K562 (cell line): ENCODE results near the gene PLCD1. TPM values are rescaled to one million over a fixed set of nuclear protein-coding genes. Genes with fewer than 3 reads are reported as not detected.

Experiments used
- ATAC-seq: fragments of 200-7000 bp; cut with Tn5 transposase; 3 replicates; pipeline ENCODE4 v1.9.1; 2020; ENCODE audit warnings: moderate library complexity
- BruUV-seq: library from RNA; stranded (reverse); fragments of 400-500 nt; replicated peaks from 2 replicates; lab custom pipeline; 2021; lab: Mats Ljungman, UMichigan
- CTCF ChIA-PET: fragments of 300-600 bp; formaldehyde crosslinking; extraction: SDS; loops from one replicate; lab custom pipeline; 2021; ENCODE audit warnings: low intra/inter-chr PET ratio; lab: Yijun Ruan, JAX
- POLR2A ChIA-PET: fragments of 300-600, 350-650 bp; sonication (Branson Sonifier 250); formaldehyde crosslinking; extraction: SDS; loops from one replicate; lab custom pipeline; 2021; ENCODE audit warnings: antibody characterized with exemption, inconsistent platforms; lab: Yijun Ruan, JAX
- DNase-seq, 4 experiments: peaks; one replicate each; pipeline versions ENCODE4 v3.0.0 to v3.0.0-alpha.2; 2011 to 2018; ENCODE audit warnings: low spot score in 3 of 4, mixed read lengths in 3 of 4; ENCODE audit errors: extremely low read depth in 1 of 4
- FAIRE-seq: peaks from 2 replicates; lab custom pipeline; 2011; peaks lifted over from hg19 to GRCh38; lab: Jason Lieb, UNC
- H2AFZ ChIP-seq: 2 replicates; pipeline ENCODE4 v1.6.0; 2011; ENCODE audit warnings: low read depth, low read length, control low read depth, inconsistent platforms
- H3K27ac ChIP-seq: fragments of 200-600 bp; 3 replicates; pipeline ENCODE4 v1.8.0; 2011; ENCODE audit warnings: low read depth, mild to moderate bottlenecking, control low read depth, inconsistent platforms, low read length, moderate library complexity, mixed read lengths; ENCODE audit errors: extremely low read depth
- H3K27me3 ChIP-seq, 2 experiments: fragments of 300-600 bp in 1 of 2; 2 replicates in 1 of 2; 3 replicates in 1 of 2; pipeline versions ENCODE4 v1.6.0 to v1.8.0; 2011; ENCODE audit warnings: inconsistent platforms in 2 of 2, low read length in 2 of 2, mild to moderate bottlenecking in 1 of 2, mixed read lengths in 1 of 2, moderate library complexity in 1 of 2; ENCODE audit not compliant: control insufficient read depth in 2 of 2, insufficient read depth in 2 of 2
- H3K36me3 ChIP-seq: fragments of 300-600 bp; 3 replicates; pipeline ENCODE4 v1.8.0; 2011; ENCODE audit warnings: mild to moderate bottlenecking, low read length, inconsistent platforms; ENCODE audit not compliant: control insufficient read depth, insufficient read depth
- H3K4me1 ChIP-seq, 2 experiments: fragments of 200-600 bp in 1 of 2; replicated peaks in 1 of 2; 2 replicates in 1 of 2; 3 replicates in 1 of 2; pipeline versions ENCODE4 v1.5.1 to v1.8.0; 2011; ENCODE audit warnings: inconsistent platforms in 2 of 2, low read length in 2 of 2, mild to moderate bottlenecking in 1 of 2, mixed read lengths in 1 of 2, moderate library complexity in 1 of 2; ENCODE audit not compliant: control insufficient read depth in 2 of 2, insufficient read depth in 2 of 2
- H3K4me2 ChIP-seq: 2 replicates; pipeline ENCODE4 v1.6.1; 2011; ENCODE audit warnings: low read length, control low read depth, inconsistent platforms, mixed read lengths; ENCODE audit not compliant: insufficient read depth
- H3K4me3 ChIP-seq: fragments of 200-600 bp; sonication (generic), shearing (Covaris generic); 2 replicates; pipeline ENCODE4 v1.5.1; 2016; ENCODE audit warnings: control low read depth, inconsistent platforms
- H3K79me2 ChIP-seq: fragments of 200-600 bp; 3 replicates; pipeline ENCODE4 v1.8.0; 2011; ENCODE audit warnings: low read length, inconsistent platforms; ENCODE audit not compliant: control insufficient read depth, insufficient read depth
- H3K9ac ChIP-seq, 2 experiments: 2 replicates each; pipeline versions ENCODE4 v1.6.0 to v1.6.1; 2011; ENCODE audit warnings: low read depth in 2 of 2, low read length in 2 of 2, control low read depth in 1 of 2, inconsistent platforms in 1 of 2, mild to moderate bottlenecking in 1 of 2, mixed read lengths in 1 of 2; ENCODE audit not compliant: insufficient read depth in 1 of 2
- H3K9me1 ChIP-seq: one replicate; pipeline ENCODE4 v1.6.0; 2011; ENCODE audit warnings: inconsistent platforms, mild to moderate bottlenecking, low read length, moderate library complexity; ENCODE audit not compliant: control insufficient read depth, insufficient read depth
- H3K9me3 ChIP-seq: replicated peaks from 2 replicates; pipeline ENCODE4 v1.5.1; 2011; ENCODE audit warnings: low read depth, low read length, inconsistent platforms; ENCODE audit not compliant: control insufficient read depth, insufficient read depth
- H4K20me1 ChIP-seq: replicated peaks from 2 replicates; pipeline ENCODE4 v1.6.1; 2011; ENCODE audit warnings: low read length, inconsistent platforms, mixed read lengths; ENCODE audit not compliant: control insufficient read depth, insufficient read depth
- POLR2G ChIP-seq: fragments of 200-400 bp; formaldehyde crosslinking; IDR thresholded peaks from 2 replicates; pipeline ENCODE4 v1.6.1; 2017; ENCODE audit warnings: low read depth, mild to moderate bottlenecking, antibody characterized with exemption, low read length, moderate library complexity
- ZBTB7A ChIP-seq: IDR thresholded peaks from 2 replicates; pipeline ENCODE4 v1.6.1; 2011; ENCODE audit warnings: low read depth, mild to moderate bottlenecking, low read length, moderate library complexity, borderline replicate concordance; ENCODE audit not compliant: control insufficient read depth
- ZFX ChIP-seq: sonication (generic); formaldehyde crosslinking; IDR thresholded peaks from 2 replicates; pipeline ENCODE4 v1.8.0; 2022; ENCODE audit warnings: mild to moderate bottlenecking, missing genetic modification reagents, moderate library complexity
- WGBS: fragments of 100-300 bp; shearing (Covaris generic); methylation state at CpG from one replicate; pipeline ENCODE4 v1.1.6; 2016; ENCODE audit warnings: low coverage, mixed read lengths; ENCODE audit not compliant: insufficient coverage; ENCODE audit errors: missing lambda C conversion rate; 5-methylcytosine and 5-hydroxymethylcytosine counted together
- in situ Hi-C: fragments of 300-500 bp; cut with MboI; formaldehyde crosslinking; loops from 4 replicates; pipeline ENCODE4 v1.15.0; 2018; ENCODE audit warnings: inconsistent platforms, mixed read lengths
- intact Hi-C: fragments of 100-400 bp; cut with micrococcal nuclease; formaldehyde crosslinking; loops from 2 replicates; pipeline ENCODE4 v1.14.2; 2022
- polyA plus RNA-seq, 8 experiments: library from polyadenylated mRNA; depleted of rRNA in 4 of 8; stranded (reverse) in 5 of 8; unstranded in 3 of 8; fragments of >200 nt; fragmentation: Nextera tagmentation in 2 of 8; fragmentation: Illumina TruSeq in 1 of 8; extraction: Ambion mirVana in 2 of 8; extraction: Trizol in 1 of 8; gene quantifications; 2 replicates each; pipeline versions ENCODE4 v1.2.1 to v1.2.3, GENCODE V29; 2011 to 2014; ENCODE audit warnings: inconsistent platforms in 1 of 8, missing spikeins in 1 of 8
- total RNA-seq, 7 experiments: library from RNA; depleted of rRNA in 6 of 7; stranded (reverse); fragments of >200 nt in 6 of 7; fragmentation: Illumina TruSeq in 2 of 7; extraction: Trizol in 2 of 7; gene quantifications; 2 replicates each; pipeline versions ENCODE4 v1.2.1 to v1.2.3, GENCODE V29; 2011 to 2021; ENCODE audit warnings: low replicate concordance in 1 of 7
- TF ChIP-seq, protein P1 (sequence below): sonication (generic); formaldehyde crosslinking; IDR thresholded peaks from 2 replicates; pipeline ENCODE4 v1.8.1; 2023; ENCODE audit warnings: mild to moderate bottlenecking, missing genetic modification reagents, moderate library complexity

PLCD1 gene
- total and polyA plus RNA-seq, 9 of the 15 experiments (the other 6 are each of a cell fraction or from before 2014, with no cell fraction given): 5.4 to 209 (median 116) TPM

GRCh38 chr3:38002940-38003339 is 26.5 kb downstream of the PLCD1 start:
- FAIRE-seq: no peak
- in situ Hi-C loops (no loop called here), intact Hi-C loops (loop anchor here (1.0 kb wide), 1 partner anchor 29 kb away; no protein-coding TSS in a partner anchor)
- Histone ChIP-seq H3K4me2 (no peak overlapping the region), H3K4me3 (no peak overlapping the region), H4K20me1 (peaks cover 14% of the 10 kb centered on the region), H3K27me3 (no peaks in the 10 kb centered on the region), H3K79me2 (no peaks in the 10 kb centered on the region), H2AFZ (no peak overlapping the region), H3K36me3 (peaks cover 67% of the 10 kb centered on the region), H3K27ac (no peak overlapping the region), H3K9ac (peak overlapping the region in 1 of 2 experiments; percentile 28; a peak in 2 of 4 replicates), H3K9me1 (peaks cover 3% of the 10 kb centered on the region), H3K9me3 (no peaks in the 10 kb centered on the region), H3K4me1 (peaks cover 18 to 50% of the 10 kb centered on the region in 2 experiments)
- BruUV-seq: no TSS peak
- POLR2A ChIA-PET: interaction anchor here (0.8 to 1.2 kb wide), 2 partner anchors 9 to 13 kb away, joined by 3 read pairs; no protein-coding TSS in a partner anchor
- TF ChIP-seq ZBTB7A: peak; percentile 46; the same call in 1 of the 2 replicates
- TF ChIP-seq, protein P1, sequence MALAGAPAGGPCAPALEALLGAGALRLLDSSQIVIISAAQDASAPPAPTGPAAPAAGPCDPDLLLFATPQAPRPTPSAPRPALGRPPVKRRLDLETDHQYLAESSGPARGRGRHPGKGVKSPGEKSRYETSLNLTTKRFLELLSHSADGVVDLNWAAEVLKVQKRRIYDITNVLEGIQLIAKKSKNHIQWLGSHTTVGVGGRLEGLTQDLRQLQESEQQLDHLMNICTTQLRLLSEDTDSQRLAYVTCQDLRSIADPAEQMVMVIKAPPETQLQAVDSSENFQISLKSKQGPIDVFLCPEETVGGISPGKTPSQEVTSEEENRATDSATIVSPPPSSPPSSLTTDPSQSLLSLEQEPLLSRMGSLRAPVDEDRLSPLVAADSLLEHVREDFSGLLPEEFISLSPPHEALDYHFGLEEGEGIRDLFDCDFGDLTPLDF (CRISPR knock-in tag): 0 out of 2 replicates have a peak, but pooled peaks have one; percentile 28
- TF ChIP-seq POLR2G: 0 out of 2 replicates have a peak, but pooled peaks have one; percentile 27
- TF ChIP-seq ZFX (CRISPR knock-in tag): no peak
- ATAC-seq: no peak
- WGBS: 56% methylated on average over 9 of the region's 9 CpGs
- CTCF ChIA-PET: interaction anchor here (1.5 to 5.0 kb wide), 2 partner anchors 27 to 148 kb away, joined by 6 to 62 read pairs; no protein-coding TSS in a partner anchor
- DNase-seq: no peak
